Measurements from ENCODE around the gene STON1.
"Not testable (repeated sequence)": the region's sequence is repeated elsewhere in the genome, so short reads cannot be mapped to it uniquely, and the experiment has no call there.

The STON1 gene

DNA sequence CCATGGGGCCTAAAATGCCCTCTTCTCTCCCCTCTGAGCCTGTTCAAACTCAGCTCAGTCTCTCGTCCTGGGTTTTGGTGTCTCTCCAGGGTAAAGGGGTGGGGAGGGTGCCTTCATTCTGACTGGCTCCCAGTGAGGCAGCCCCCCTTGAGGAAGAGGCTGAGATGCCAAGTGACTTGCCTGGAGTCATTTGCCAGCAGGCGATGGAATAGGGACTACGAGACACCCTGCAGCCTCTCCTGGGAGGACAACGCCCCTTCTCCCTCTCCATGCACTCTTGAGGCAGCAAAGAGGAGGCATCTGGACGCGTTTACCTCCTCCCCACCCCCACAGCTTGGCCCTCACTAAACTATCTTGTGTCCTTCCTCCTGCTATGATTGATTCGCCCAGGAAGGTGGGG, 760 bp upstream of the STON1 start:
- no peak for DNase-seq (ENCODE audit: low spot score)

GRCh38 chr2:48529676-48530032, 300 bp upstream of the STON1 start:
- DNase-seq (ENCODE audit: low spot score) = no peak

GRCh38 chr2:48531141-48531648, 1.2 kb downstream of the STON1 start:
- no peak for DNase-seq (ENCODE audit: low spot score)

GRCh38 chr2:48532174-48532573, 2.2 kb downstream of the STON1 start:
- DNase-seq (ENCODE audit: low spot score) = no peak

- no peak for DNase-seq (ENCODE audit: low spot score)
Observed at GRCh38 chr2:48532824-48533223, 2.9 kb downstream of the STON1 start.

- DNase-seq (ENCODE audit: low spot score) = no peak
Observed at GRCh38 chr2:48534781-48535180, 4.8 kb downstream of the STON1 start.

DNA sequence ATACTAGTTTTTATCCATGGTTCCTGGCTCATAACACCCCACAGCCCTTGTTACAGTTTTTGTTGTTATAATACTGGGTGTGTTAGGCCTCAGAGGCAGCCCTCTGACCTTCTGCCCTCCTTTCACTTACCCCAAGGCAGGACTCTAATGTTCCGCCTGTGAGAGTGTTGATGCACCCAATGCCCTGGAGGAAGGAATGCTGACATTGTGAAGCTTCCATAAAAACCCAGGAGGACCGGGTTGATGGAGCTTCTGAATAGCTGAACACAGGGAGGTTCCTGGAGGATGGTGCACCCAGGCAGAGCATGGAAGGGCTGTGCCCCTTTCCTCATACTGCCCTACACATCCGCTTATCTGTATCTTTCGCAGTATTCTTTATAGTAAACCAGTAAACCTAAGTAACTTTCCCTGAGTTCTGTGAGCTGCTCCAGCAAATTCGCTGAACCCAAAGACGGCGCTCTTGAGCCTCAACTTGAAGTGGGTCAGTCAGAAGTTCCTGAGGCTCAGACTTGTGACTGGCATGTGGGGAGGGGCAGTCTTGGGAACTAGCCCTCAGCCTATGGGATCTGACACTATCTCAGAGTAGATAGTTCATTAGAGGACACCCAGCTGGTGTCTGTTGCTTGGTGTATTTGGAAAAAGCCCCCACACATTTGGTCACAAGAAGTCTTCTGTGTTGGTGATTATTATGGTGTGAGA, 10.4 kb downstream of the STON1 start:
- no peak for DNase-seq (ENCODE audit: low spot score)

DNA sequence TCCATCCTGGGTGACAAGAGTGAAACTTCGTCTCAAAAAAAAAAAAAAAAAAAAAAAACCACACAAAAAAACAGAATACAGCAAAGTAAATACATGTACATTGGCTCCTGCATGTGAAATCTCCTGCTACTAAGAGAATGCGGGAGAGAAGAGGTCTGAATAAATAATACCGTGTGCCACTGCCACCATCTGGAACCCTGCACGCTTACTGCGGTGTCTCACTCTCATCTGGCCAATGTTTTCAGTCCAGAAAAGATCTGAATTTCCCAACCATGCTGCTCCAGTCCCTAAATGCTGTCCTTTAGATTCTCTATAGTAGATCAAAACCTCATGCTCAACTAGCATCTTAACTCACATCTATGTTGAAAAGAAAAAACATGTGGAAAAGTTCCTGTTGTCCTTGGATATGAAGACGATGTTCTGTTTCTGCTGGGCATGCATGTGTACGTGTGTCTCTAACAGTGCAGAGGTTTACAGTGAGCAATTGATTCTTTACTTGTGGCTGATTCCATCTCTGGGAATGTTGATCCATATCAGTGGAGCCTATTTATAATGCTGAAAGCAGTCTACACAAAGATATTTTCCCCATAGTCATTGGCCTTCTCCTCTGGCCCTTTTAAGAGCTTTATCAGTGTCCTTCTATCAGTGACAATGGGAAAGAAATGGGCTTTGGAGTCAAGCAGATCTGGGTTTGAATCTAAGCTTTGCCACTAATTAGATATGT, 11.9 kb downstream of the STON1 start:
- no peak for DNase-seq (ENCODE audit: low spot score)

- DNase-seq (ENCODE audit: low spot score) = no peak
Observed at GRCh38 chr2:48543895-48544294, 13.9 kb downstream of the STON1 start.

- DNase-seq (ENCODE audit: low spot score) = no peak
Observed at GRCh38 chr2:48545244-48545643, 15.3 kb downstream of the STON1 start.

- DNase-seq (ENCODE audit: low spot score) = no peak
Observed at GRCh38 chr2:48548840-48549239, 18.9 kb downstream of the STON1 start.

DNA sequence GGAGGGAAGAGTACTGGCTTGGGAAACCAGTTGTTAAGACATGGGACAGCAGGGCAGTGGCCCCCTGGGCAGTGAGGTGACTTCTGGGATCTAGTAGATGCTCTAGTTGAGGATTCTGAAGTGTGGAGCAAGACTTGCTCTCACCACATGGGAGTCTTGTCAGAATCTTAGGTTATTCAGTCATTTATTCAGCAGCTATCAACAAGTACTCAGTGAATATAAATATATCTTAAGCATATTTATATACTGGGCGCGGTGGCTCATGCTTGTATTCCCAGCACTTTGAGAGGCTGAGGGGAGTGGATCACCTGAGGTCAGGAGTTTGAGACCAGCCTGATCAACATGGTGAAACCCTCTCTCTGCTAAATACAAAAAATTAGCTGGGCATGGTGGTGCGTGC, 20.0 kb downstream of the STON1 start:
- no peak for DNase-seq (ENCODE audit: low spot score)

- DNase-seq (ENCODE audit: low spot score) = no peak
Observed at GRCh38 chr2:48551548-48551947, 21.6 kb downstream of the STON1 start.

- not testable (repeated sequence) for DNase-seq (ENCODE audit: low spot score)
Observed at GRCh38 chr2:48555071-48555470, 25.1 kb downstream of the STON1 start.

- DNase-seq (ENCODE audit: low spot score) = no peak
Observed at GRCh38 chr2:48558456-48558855, 28.5 kb downstream of the STON1 start.

DNA sequence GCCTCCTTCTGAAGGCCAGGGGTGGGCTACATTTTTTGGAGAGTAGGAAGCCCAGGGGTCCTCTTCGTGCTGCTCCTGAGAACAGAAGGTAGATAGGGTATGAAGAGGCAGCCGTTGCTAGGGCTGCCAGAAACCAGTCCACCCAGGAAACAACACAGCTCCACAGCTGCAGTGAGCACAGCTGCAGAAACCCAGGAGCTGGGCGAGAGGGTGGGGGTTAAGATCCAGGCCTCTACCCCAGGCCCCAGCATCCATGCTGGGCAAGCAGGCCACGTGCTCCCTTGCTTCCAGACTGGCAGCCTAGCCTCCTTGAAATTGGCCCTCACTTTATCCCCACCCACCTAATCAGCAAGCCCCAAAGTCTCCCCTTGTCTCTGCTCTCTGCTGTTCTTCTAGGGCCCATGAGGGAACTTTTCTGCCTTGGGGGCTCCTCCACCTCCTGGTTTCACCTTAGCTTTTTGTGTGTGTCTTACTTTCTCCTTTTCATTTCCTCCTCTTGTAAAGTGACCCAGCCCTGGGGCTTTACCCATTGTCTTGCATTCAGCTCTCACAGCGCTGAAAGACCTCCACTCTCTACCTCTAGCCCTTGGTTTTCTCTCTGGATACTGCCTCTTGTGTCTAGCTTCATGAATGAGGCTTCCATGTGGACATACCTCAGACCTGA, 30.7 kb downstream of the STON1 start:
- DNase-seq (ENCODE audit: low spot score) = no peak

DNA sequence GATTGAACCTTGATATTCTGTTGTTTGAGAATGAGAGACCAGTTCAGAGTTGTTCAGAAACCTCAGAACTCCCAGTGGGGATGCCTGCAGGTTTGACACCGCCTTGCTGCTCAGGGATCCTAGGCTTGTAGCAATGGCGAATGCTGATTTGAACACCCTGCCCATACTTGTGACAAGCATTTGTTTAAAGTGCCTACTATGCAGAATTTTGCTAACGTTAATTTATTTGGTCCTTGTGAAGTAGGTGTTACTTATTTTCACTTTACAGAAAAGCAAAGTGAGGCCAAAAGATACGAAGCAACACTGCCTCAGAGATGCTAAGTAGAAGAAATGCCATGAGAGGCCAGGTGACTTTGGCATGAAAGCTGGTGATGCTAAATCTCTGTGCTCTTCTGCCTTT, 32.3 kb downstream of the STON1 start:
- no peak for DNase-seq (ENCODE audit: low spot score)

DNA sequence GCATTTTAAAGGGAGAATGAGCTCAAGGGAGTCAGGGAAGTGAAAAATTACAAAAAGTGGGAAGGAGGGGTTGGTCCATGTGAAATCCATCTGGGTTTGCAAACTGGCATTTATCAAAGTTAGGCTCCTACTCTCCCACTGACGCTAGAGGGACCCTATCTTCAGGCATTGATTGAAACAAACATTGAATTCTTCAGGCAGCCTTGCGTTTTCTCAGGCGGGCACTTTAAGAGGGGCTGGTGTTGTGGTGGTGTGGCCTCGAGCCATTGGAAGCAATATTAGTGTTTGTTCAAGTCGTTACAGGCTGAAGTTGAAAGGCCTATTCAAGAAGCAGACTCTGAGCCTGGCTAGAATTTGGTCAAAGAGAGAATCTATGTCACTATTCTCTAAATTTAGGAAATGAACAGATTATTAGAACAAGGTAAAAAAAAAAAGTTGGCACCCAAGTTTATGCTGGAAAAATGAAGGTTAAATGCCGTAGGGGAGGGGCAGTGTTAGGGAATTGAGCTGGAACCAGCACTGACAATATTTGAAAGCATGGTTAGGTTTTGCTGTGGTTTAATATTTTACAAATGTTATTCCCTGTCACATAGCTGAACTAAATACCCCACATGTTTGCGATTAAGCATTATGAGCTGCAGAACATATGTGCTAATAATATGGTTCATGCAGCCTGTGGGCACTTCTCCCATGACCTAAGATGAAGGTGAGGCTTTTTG, 36.8 kb downstream of the STON1 start:
- no peak for DNase-seq (ENCODE audit: low spot score)

DNA sequence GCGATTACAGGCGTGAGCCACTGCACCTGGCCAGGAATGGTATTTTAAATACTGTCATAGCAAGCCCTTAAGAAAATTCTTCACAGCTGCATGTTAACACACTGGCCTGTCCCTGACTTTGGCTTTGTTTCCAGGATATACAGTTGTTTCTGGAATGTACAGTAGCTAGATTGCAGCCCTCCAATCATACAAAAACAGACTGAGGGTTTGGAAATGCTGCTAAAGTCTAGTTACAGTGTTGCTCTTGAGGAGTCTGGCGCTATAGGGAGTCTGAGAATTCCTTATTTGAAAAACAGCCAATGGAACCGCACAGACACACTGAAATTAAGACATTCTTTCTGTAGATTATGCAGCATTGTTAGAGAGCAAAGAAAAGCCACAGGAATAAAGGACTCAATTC, 37.7 kb downstream of the STON1 start:
- no peak for DNase-seq (ENCODE audit: low spot score)

GRCh38 chr2:48568547-48568946, 38.6 kb downstream of the STON1 start:
- DNase-seq (ENCODE audit: low spot score) = no peak

- DNase-seq (ENCODE audit: low spot score) = no peak
Observed at GRCh38 chr2:48569433-48569832, 39.5 kb downstream of the STON1 start.

DNA sequence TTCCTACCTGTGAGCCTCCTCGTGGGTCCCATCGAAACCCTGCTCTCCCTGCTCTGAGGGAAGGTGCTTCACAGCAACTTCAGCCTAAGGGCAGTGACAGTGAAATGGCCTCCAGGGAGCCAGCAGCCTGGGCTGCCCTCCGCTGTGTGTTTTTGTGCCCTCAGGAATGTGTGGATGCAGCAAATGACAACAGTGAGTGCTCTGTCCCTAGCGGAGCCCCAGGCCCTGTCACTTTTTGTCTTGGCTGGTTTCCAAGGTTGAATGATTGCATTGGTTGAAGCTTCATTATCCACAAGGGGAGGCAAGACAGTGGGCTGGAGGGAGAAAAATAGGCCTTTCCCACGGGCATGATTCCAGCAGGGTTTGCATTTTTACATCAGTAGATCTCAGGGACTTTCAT, 42.9 kb downstream of the STON1 start:
- no peak for DNase-seq (ENCODE audit: low spot score)

Data from hematopoietic multipotent progenitor cell treated with erythropoietin and hydrocortisone succinate and interleukin-3 and kit ligand, for 15 days (in vitro differentiated cells).